HEK293 (cell line): ENCODE data around the gene ANO6.

Source experiments
- CTCF ChIA-PET: fragments of 350-600 bp; formaldehyde crosslinking; extraction: SDS; loops from one replicate; lab custom pipeline; 2021; ENCODE audit warnings: antibody characterized with exemption; lab: Yijun Ruan, JAX
- POLR2A ChIA-PET: fragments of 300-600 bp; formaldehyde crosslinking; extraction: SDS; loops from one replicate; lab custom pipeline; 2020; ENCODE audit warnings: antibody characterized with exemption, inconsistent platforms; lab: Yijun Ruan, JAX
- H3K27ac ChIP-seq: fragments of 200-500 bp; sonication (Bioruptor generic); 2 replicates; pipeline ENCODE4 v1.5.1; 2014; ENCODE audit warnings: low read depth, low read length, control low read depth, inconsistent platforms; ENCODE audit errors: extremely low read depth
- H3K36me3 ChIP-seq, 2 experiments: fragments of 200-500 bp in 1 of 2; sonication (Bioruptor generic) in 1 of 2; 1 replicate in 1 of 2; 2 replicates in 1 of 2; pipeline ENCODE4 v1.5.1; 2014 to 2017; ENCODE audit warnings: inconsistent platforms in 2 of 2, low read length in 2 of 2; ENCODE audit not compliant: control insufficient read depth in 2 of 2, insufficient read depth in 1 of 2
- H3K4me1 ChIP-seq: fragments of 200-500 bp; sonication (Bioruptor generic); 2 replicates; pipeline ENCODE4 v1.5.1; 2014; ENCODE audit warnings: mild to moderate bottlenecking, low read length, inconsistent platforms; ENCODE audit not compliant: control insufficient read depth, insufficient read depth
- H3K4me3 ChIP-seq: 2 replicates; pipeline ENCODE4 v1.5.1; 2011; ENCODE audit warnings: low read depth, mild to moderate bottlenecking, control low read depth, low read length, moderate library complexity
- H3K9me3 ChIP-seq: fragments of 200-500 bp; sonication (Bioruptor generic); 2 replicates; pipeline ENCODE4 v1.5.1; 2014; ENCODE audit warnings: low read depth, low read length, inconsistent platforms; ENCODE audit not compliant: control insufficient read depth, insufficient read depth
- BCL6B ChIP-seq: fragments of 450-650 bp; formaldehyde crosslinking; IDR thresholded peaks from 2 replicates; pipeline ENCODE4 v1.5.1; 2017; ENCODE audit warnings: missing biosample characterization, missing genetic modification characterization
- CTCF ChIP-seq: fragments of 450-650 bp; formaldehyde crosslinking; IDR thresholded peaks from 2 replicates; pipeline ENCODE4 v1.5.1; 2016; ENCODE audit warnings: missing biosample characterization, missing genetic modification characterization
- EGR2 ChIP-seq: fragments of 450-650 bp; formaldehyde crosslinking; IDR thresholded peaks from 2 replicates; pipeline ENCODE4 v1.5.1; 2016; ENCODE audit warnings: low read depth, missing biosample characterization, missing genetic modification characterization
- FEZF1 ChIP-seq: fragments of 450-650 bp; formaldehyde crosslinking; IDR thresholded peaks from 2 replicates; pipeline ENCODE4 v1.5.1; 2016; ENCODE audit warnings: missing biosample characterization, missing genetic modification characterization
- GLIS2 ChIP-seq: fragments of 450-650 bp; formaldehyde crosslinking; IDR thresholded peaks from 2 replicates; pipeline ENCODE4 v1.5.1; 2016; ENCODE audit warnings: missing biosample characterization, missing genetic modification characterization
- KLF16 ChIP-seq: fragments of 450-650 bp; formaldehyde crosslinking; IDR thresholded peaks from 2 replicates; pipeline ENCODE4 v1.5.1; 2017; ENCODE audit warnings: missing biosample characterization, missing genetic modification characterization
- KLF8 ChIP-seq: fragments of 450-650 bp; formaldehyde crosslinking; IDR thresholded peaks from 2 replicates; pipeline ENCODE4 v1.5.1; 2016; ENCODE audit warnings: missing biosample characterization, missing genetic modification characterization
- SALL2 ChIP-seq: fragments of 450-650 bp; formaldehyde crosslinking; IDR thresholded peaks from 2 replicates; pipeline ENCODE4 v1.5.0; 2017; ENCODE audit warnings: missing biosample characterization, mild to moderate bottlenecking, missing genetic modification characterization, borderline replicate concordance
- SCRT2 ChIP-seq: fragments of 450-650 bp; formaldehyde crosslinking; IDR thresholded peaks from 2 replicates; pipeline ENCODE4 v1.5.1; 2016; ENCODE audit warnings: missing biosample characterization, missing genetic modification characterization
- SETDB1 ChIP-seq: IDR thresholded peaks from one replicate; pipeline ENCODE4 v1.6.1; 2017; ENCODE audit warnings: mild to moderate bottlenecking, low read length, moderate library complexity, mixed read lengths; ENCODE audit not compliant: insufficient read length
- SP7 ChIP-seq: fragments of 450-650 bp; formaldehyde crosslinking; IDR thresholded peaks from 2 replicates; pipeline ENCODE4 v1.5.1; 2016; ENCODE audit warnings: missing biosample characterization, missing genetic modification characterization
- ZBTB48 ChIP-seq: fragments of 450-650 bp; formaldehyde crosslinking; IDR thresholded peaks from 2 replicates; pipeline ENCODE4 v1.5.1; 2016; ENCODE audit warnings: missing biosample characterization, missing genetic modification characterization
- ZFHX2 ChIP-seq: fragments of 450-650 bp; formaldehyde crosslinking; conservative IDR thresholded peaks from 2 replicates; pipeline ENCODE4 v1.5.1; 2016; ENCODE audit warnings: missing biosample characterization, missing genetic modification characterization
- ZNF155 ChIP-seq: fragments of 450-650 bp; formaldehyde crosslinking; IDR thresholded peaks from 2 replicates; pipeline ENCODE4 v1.5.1; 2016; ENCODE audit warnings: missing biosample characterization, missing genetic modification characterization
- ZNF18 ChIP-seq: fragments of 450-650 bp; formaldehyde crosslinking; IDR thresholded peaks from 2 replicates; pipeline ENCODE4 v1.5.1; 2016; ENCODE audit warnings: missing biosample characterization, missing genetic modification characterization
- ZNF292 ChIP-seq: fragments of 450-650 bp; formaldehyde crosslinking; IDR thresholded peaks from 2 replicates; pipeline ENCODE4 v1.5.1; 2016; ENCODE audit warnings: low read depth, missing biosample characterization, missing genetic modification characterization, borderline replicate concordance
- ZNF398 ChIP-seq: fragments of 450-650 bp; formaldehyde crosslinking; IDR thresholded peaks from 2 replicates; pipeline ENCODE4 v1.5.1; 2017; ENCODE audit warnings: missing biosample characterization, missing genetic modification characterization
- ZNF404 ChIP-seq: fragments of 450-650 bp; formaldehyde crosslinking; IDR thresholded peaks from 2 replicates; pipeline ENCODE4 v1.5.1; 2017; ENCODE audit warnings: missing biosample characterization, missing genetic modification characterization
- ZNF416 ChIP-seq: fragments of 450-650 bp; formaldehyde crosslinking; IDR thresholded peaks from 2 replicates; pipeline ENCODE4 v1.5.1; 2016; ENCODE audit warnings: missing biosample characterization, missing genetic modification characterization
- ZNF433 ChIP-seq: fragments of 450-650 bp; formaldehyde crosslinking; IDR thresholded peaks from 2 replicates; pipeline ENCODE4 v1.5.1; 2016; ENCODE audit warnings: missing biosample characterization, missing genetic modification characterization, low read depth
- ZNF501 ChIP-seq: fragments of 450-650 bp; formaldehyde crosslinking; IDR thresholded peaks from 2 replicates; pipeline ENCODE4 v1.5.1; 2016; ENCODE audit warnings: missing biosample characterization, missing genetic modification characterization
- ZNF658 ChIP-seq: fragments of 450-650 bp; formaldehyde crosslinking; IDR thresholded peaks from 2 replicates; pipeline ENCODE4; 2016; ENCODE audit warnings: missing biosample characterization, missing genetic modification characterization
- ZNF692 ChIP-seq: fragments of 450-650 bp; formaldehyde crosslinking; IDR thresholded peaks from 2 replicates; pipeline ENCODE4 v1.5.1; 2016; ENCODE audit warnings: missing biosample characterization, missing genetic modification characterization
- ZNF747 ChIP-seq: fragments of 450-650 bp; formaldehyde crosslinking; IDR thresholded peaks from 2 replicates; pipeline ENCODE4 v1.5.1; 2016; ENCODE audit warnings: missing biosample characterization, missing genetic modification characterization
- ZSCAN5A ChIP-seq: fragments of 450-650 bp; formaldehyde crosslinking; IDR thresholded peaks from 2 replicates; pipeline ENCODE4 v1.5.1; 2016; ENCODE audit warnings: missing biosample characterization, missing genetic modification characterization

Gene ANO6

GRCh38 chr12:45289245-45290215 is 73.6 kb downstream of the ANO6 start:
- Histone ChIP-seq H3K36me3 (no peaks in the 10 kb centered on the region), H3K9me3 (no peaks in the 10 kb centered on the region), H3K4me3 (no peak overlapping the region), H3K27ac (no peak overlapping the region), H3K4me1 (peaks cover 7% of the 10 kb centered on the region; the same call in 1 of the 2 replicates)
- TF ChIP-seq FEZF1 (tag by site-specific recombination): no peak
- TF ChIP-seq ZNF747 (tag by site-specific recombination): no peak
- no peak for TF ChIP-seq ZNF416 (tag by site-specific recombination)
- TF ChIP-seq ZFHX2: no peak
- no peak for TF ChIP-seq ZNF155 (tag by site-specific recombination)
- TF ChIP-seq ZNF501 (tag by site-specific recombination): no peak
- no peak for TF ChIP-seq ZBTB48 (tag by site-specific recombination)
- ChIA-PET POLR2A (no interaction called here), CTCF (interaction anchor here (1.1 kb wide), 1 partner anchor 13 kb away, joined by 4 read pairs; no protein-coding TSS in a partner anchor)

- Histone ChIP-seq H3K36me3 (no peaks in the 10 kb centered on the region), H3K27ac (no peak overlapping the region), H3K4me3 (no peak overlapping the region), H3K4me1 (0 out of 2 replicates have a peak, but pooled peaks cover 3% of the 10 kb centered on the region), H3K9me3 (no peaks in the 10 kb centered on the region)
- ChIA-PET CTCF (interaction anchor here (0.7 to 1.1 kb wide), 2 partner anchors 13 to 19 kb away, joined by 3 to 4 read pairs; no protein-coding TSS in a partner anchor), POLR2A (no interaction called here)
- TF ChIP-seq KLF16 (no peak), KLF8 (tag by site-specific recombination) (no peak), ZNF692 (tag by site-specific recombination) (no peak), BCL6B (tag by site-specific recombination) (no peak), ZNF404 (tag by site-specific recombination) (no peak), ZNF658 (tag by site-specific recombination) (no peak), ZNF433 (no peak), EGR2 (tag by site-specific recombination) (no peak), ZNF292 (no peak), SALL2 (tag by site-specific recombination) (no peak), GLIS2 (tag by site-specific recombination) (no peak), SETDB1 (no peak), ZSCAN5A (tag by site-specific recombination) (no peak), SCRT2 (tag by site-specific recombination) (no peak), ZNF398 (no peak), SP7 (no peak), ZNF18 (tag by site-specific recombination) (no peak), CTCF (tag by site-specific recombination) (no peak)
Measured at GRCh38 chr12:45290216-45290605, 74.3 kb downstream of the ANO6 start.
